PC-9 (cell line): ENCODE measurements around the gene CD200. TPM values are rescaled to one million over a fixed set of nuclear protein-coding genes. Genes with fewer than 3 reads are reported as not detected.

Experiments used
- BruUV-seq: library from RNA; stranded (reverse); fragments of 400-500 nt; replicated peaks from 2 replicates; lab custom pipeline; 2021; lab: Mats Ljungman, UMichigan
- CTCF ChIA-PET: fragments of 300-600 bp; sonication (Branson Sonifier 250); formaldehyde crosslinking; loops from one replicate; lab custom pipeline; 2022; ENCODE audit warnings: antibody characterized with exemption; lab: Charles Lee
- POLR2A ChIA-PET: fragments of 300-600 bp; sonication (Branson Sonifier 250); formaldehyde crosslinking; loops from one replicate; lab custom pipeline; 2022; ENCODE audit warnings: antibody characterized with exemption; ENCODE audit not compliant: unreplicated experiment; lab: Charles Lee
- DNase-seq, 2 experiments: peaks; one replicate each; pipeline versions ENCODE4 v3.0.0 to v3.0.0-alpha.2; 2015 to 2022; ENCODE audit warnings: mixed read lengths in 1 of 2
- H2AFZ ChIP-seq: fragments of 200-600 bp; sonication (generic); 2 replicates; pipeline ENCODE4 v1.8.1; 2017; ENCODE audit warnings: antibody characterized with exemption
- H3F3A ChIP-seq: fragments of 200-600 bp; sonication (generic); 2 replicates; pipeline ENCODE4 v1.8.1; 2017; ENCODE audit warnings: antibody characterized with exemption, mild to moderate bottlenecking, low read depth; ENCODE audit not compliant: insufficient read depth
- H3K27ac ChIP-seq: fragments of 200-600 bp; sonication (generic); 2 replicates; pipeline ENCODE4 v1.6.1; 2016; ENCODE audit warnings: mixed run types
- H3K27me3 ChIP-seq: fragments of 200-600 bp; sonication (generic); 2 replicates; pipeline ENCODE4 v1.6.1; 2016; ENCODE audit warnings: low read depth, mixed run types; ENCODE audit not compliant: insufficient read depth
- H3K36me3 ChIP-seq: fragments of 200-600 bp; sonication (generic); 2 replicates; pipeline ENCODE4 v1.6.1; 2016; ENCODE audit warnings: low read depth, mixed run types
- H3K4me1 ChIP-seq: fragments of 200-600 bp; sonication (generic); replicated peaks from 2 replicates; pipeline ENCODE4 v1.6.1; 2016; ENCODE audit warnings: mixed run types; ENCODE audit not compliant: insufficient read depth
- H3K4me2 ChIP-seq: fragments of 200-600 bp; sonication (generic); 2 replicates; pipeline ENCODE4 v1.6.1; 2017; ENCODE audit warnings: mixed run types
- H3K4me3 ChIP-seq: fragments of 200-600 bp; sonication (generic); 2 replicates; pipeline ENCODE4 v1.6.1; 2016; ENCODE audit warnings: mixed run types
- H3K79me2 ChIP-seq: fragments of 200-600 bp; sonication (generic); 2 replicates; pipeline ENCODE4 v1.6.1; 2017; ENCODE audit warnings: low read depth, mixed run types
- H3K9me2 ChIP-seq: fragments of 200-600 bp; sonication (generic); 2 replicates; pipeline ENCODE4 v1.8.1; 2017; ENCODE audit warnings: mild to moderate bottlenecking; ENCODE audit not compliant: insufficient read depth
- H3K9me3 ChIP-seq: fragments of 200-600 bp; sonication (generic); 2 replicates; pipeline ENCODE4 v1.8.1; 2016; ENCODE audit warnings: low read depth; ENCODE audit not compliant: insufficient read depth
- H4K20me1 ChIP-seq: fragments of 200-600 bp; sonication (generic); 2 replicates; pipeline ENCODE4 v1.8.1; 2017; ENCODE audit not compliant: insufficient read depth
- CTCF ChIP-seq: fragments of 200-600 bp; sonication (generic); conservative IDR thresholded peaks from 2 replicates; pipeline ENCODE4 v1.6.1; 2017; ENCODE audit warnings: mixed run types, antibody characterized with exemption, mild to moderate bottlenecking, moderate library complexity
- EZH2 ChIP-seq: fragments of 200-600 bp; sonication (generic); IDR thresholded peaks from 2 replicates; pipeline ENCODE4 v1.8.0; 2017; ENCODE audit warnings: antibody characterized with exemption, low read depth
- intact Hi-C: fragments of 100-400 bp; cut with micrococcal nuclease; formaldehyde crosslinking; loops from one replicate; pipeline ENCODE4 v1.10.0; 2022; ENCODE audit not compliant: unreplicated experiment
- total RNA-seq: library from RNA; stranded (reverse); gene quantifications from 2 replicates; pipeline ENCODE4 v1.2.3, GENCODE V29; 2021

Gene CD200
- total RNA-seq, 1 experiment from 2014 or later: 4.0 TPM

GRCh38 chr3:112364291-112364690 is 31.3 kb downstream of the CD200 start:
- H3K79me2 ChIP-seq: no peaks in the 10 kb centered on the region
- no peak overlapping the region for H2AFZ ChIP-seq
- no peak overlapping the region for H3K27ac ChIP-seq
- ChIA-PET CTCF (no interaction called here), POLR2A (no interaction called here)
- intact Hi-C loops: no loop called here
- TF ChIP-seq EZH2 (no peak), CTCF (no peak)
- no peaks in the 10 kb centered on the region for H3K4me1 ChIP-seq
- no TSS peak for BruUV-seq
- DNase-seq: no peak
- no peaks in the 10 kb centered on the region for H3K36me3 ChIP-seq
- no peaks in the 10 kb centered on the region for H4K20me1 ChIP-seq
- no peaks in the 10 kb centered on the region for H3K27me3 ChIP-seq
- H3K9me2 ChIP-seq: no peaks in the 10 kb centered on the region
- no peak overlapping the region for H3K4me3 ChIP-seq
- no peaks in the 10 kb centered on the region for H3F3A ChIP-seq
- no peak overlapping the region for H3K4me2 ChIP-seq
- H3K9me3 ChIP-seq: no peaks in the 10 kb centered on the region; the same call in 1 of the 2 replicates

GRCh38 chr3:112365035-112365434 is 32.1 kb downstream of the CD200 start:
- Histone ChIP-seq H3K27ac (no peak overlapping the region), H3K4me2 (no peak overlapping the region), H3K27me3 (no peaks in the 10 kb centered on the region), H3F3A (no peaks in the 10 kb centered on the region), H2AFZ (no peak overlapping the region), H3K9me3 (no peaks in the 10 kb centered on the region; the same call in 1 of the 2 replicates), H3K4me1 (no peaks in the 10 kb centered on the region), H3K4me3 (no peak overlapping the region), H3K36me3 (no peaks in the 10 kb centered on the region), H4K20me1 (no peaks in the 10 kb centered on the region), H3K79me2 (no peaks in the 10 kb centered on the region), H3K9me2 (no peaks in the 10 kb centered on the region)
- no peak for TF ChIP-seq EZH2
- no peak for TF ChIP-seq CTCF
- DNase-seq: no peak
- POLR2A ChIA-PET: no interaction called here
- BruUV-seq: no TSS peak
- CTCF ChIA-PET: no interaction called here
- intact Hi-C loops: no loop called here

GRCh38 chr3:112365636-112366035 is 32.7 kb downstream of the CD200 start:
- CTCF ChIA-PET: no interaction called here
- POLR2A ChIA-PET: no interaction called here
- H3F3A ChIP-seq: no peaks in the 10 kb centered on the region
- no peak overlapping the region for H2AFZ ChIP-seq
- no peak for TF ChIP-seq EZH2
- no peak for TF ChIP-seq CTCF
- no TSS peak for BruUV-seq
- H3K27me3 ChIP-seq: no peaks in the 10 kb centered on the region
- H3K27ac ChIP-seq: no peak overlapping the region
- H3K4me2 ChIP-seq: no peak overlapping the region
- no peak for DNase-seq
- H3K79me2 ChIP-seq: no peaks in the 10 kb centered on the region
- H3K36me3 ChIP-seq: no peaks in the 10 kb centered on the region
- H3K4me1 ChIP-seq: no peaks in the 10 kb centered on the region
- H3K9me3 ChIP-seq: no peaks in the 10 kb centered on the region
- intact Hi-C loops: no loop called here
- H4K20me1 ChIP-seq: no peaks in the 10 kb centered on the region
- no peak overlapping the region for H3K4me3 ChIP-seq
- H3K9me2 ChIP-seq: no peaks in the 10 kb centered on the region
